ENCODE results near the gene ZNF827.

DNA sequence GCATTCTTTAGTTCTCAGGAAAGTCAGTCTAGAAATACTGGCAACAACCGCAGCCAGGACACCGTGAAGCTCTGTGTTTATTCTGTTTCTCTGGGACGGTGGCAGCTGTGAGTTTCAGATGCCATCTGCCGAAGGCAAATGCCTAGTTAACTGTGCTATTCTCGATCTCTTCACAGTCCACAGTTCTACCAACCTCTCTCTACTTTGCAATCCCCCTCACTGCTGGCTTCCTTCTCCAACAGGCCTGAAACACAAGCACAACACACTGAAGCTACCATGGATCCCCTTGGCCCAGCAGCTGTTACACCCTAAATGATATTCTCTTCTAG lies 118.8 kb downstream of the ZNF827 start:
- TF ChIP-seq POLR2A (IDR thresholded peaks at IDR 0.05) (no peak), POLR2AphosphoS5 (IDR thresholded peaks at IDR 0.05) (no peak)
- TF ChIP-seq, protein P1, sequence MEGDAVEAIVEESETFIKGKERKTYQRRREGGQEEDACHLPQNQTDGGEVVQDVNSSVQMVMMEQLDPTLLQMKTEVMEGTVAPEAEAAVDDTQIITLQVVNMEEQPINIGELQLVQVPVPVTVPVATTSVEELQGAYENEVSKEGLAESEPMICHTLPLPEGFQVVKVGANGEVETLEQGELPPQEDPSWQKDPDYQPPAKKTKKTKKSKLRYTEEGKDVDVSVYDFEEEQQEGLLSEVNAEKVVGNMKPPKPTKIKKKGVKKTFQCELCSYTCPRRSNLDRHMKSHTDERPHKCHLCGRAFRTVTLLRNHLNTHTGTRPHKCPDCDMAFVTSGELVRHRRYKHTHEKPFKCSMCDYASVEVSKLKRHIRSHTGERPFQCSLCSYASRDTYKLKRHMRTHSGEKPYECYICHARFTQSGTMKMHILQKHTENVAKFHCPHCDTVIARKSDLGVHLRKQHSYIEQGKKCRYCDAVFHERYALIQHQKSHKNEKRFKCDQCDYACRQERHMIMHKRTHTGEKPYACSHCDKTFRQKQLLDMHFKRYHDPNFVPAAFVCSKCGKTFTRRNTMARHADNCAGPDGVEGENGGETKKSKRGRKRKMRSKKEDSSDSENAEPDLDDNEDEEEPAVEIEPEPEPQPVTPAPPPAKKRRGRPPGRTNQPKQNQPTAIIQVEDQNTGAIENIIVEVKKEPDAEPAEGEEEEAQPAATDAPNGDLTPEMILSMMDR (IDR thresholded peaks at IDR 0.05) = no peak
